NT2/D1 (cell line): Measurements from ENCODE around the gene TOP3B.

Source experiments
- DNase-seq: peaks from one replicate; pipeline ENCODE4 v3.0.0-alpha.2; 2011; ENCODE audit warnings: low read depth, low spot score
- H3K27me3 ChIP-seq: 2 replicates; pipeline ENCODE4 v1.6.0; 2011; ENCODE audit warnings: mild to moderate bottlenecking; ENCODE audit not compliant: insufficient read length, insufficient read depth
- H3K36me3 ChIP-seq: 2 replicates; pipeline ENCODE4 v1.6.1; 2011; ENCODE audit warnings: mild to moderate bottlenecking, low read length, mixed read lengths; ENCODE audit not compliant: insufficient read depth, insufficient read length
- H3K4me1 ChIP-seq: 2 replicates; pipeline ENCODE4 v1.5.1; 2011; ENCODE audit not compliant: insufficient read depth, insufficient read length
- H3K4me3 ChIP-seq: 2 replicates; pipeline ENCODE4 v1.5.1; 2011; ENCODE audit warnings: low read depth; ENCODE audit not compliant: insufficient read length
- H3K9ac ChIP-seq: 2 replicates; pipeline ENCODE4 v1.6.0; 2011; ENCODE audit warnings: low read depth; ENCODE audit not compliant: insufficient read length
- H3K9me3 ChIP-seq: 2 replicates; pipeline ENCODE4 v1.5.1; 2011; ENCODE audit warnings: mild to moderate bottlenecking, low read length; ENCODE audit not compliant: insufficient read depth
- SUZ12 ChIP-seq: IDR thresholded peaks from 2 replicates; pipeline ENCODE4 v1.6.1; 2011; ENCODE audit not compliant: insufficient read length, insufficient read depth; ENCODE audit errors: extremely low read depth
- YY1 ChIP-seq: IDR thresholded peaks from 2 replicates; pipeline ENCODE4 v1.6.1; 2011; ENCODE audit not compliant: insufficient read length, insufficient read depth
- ZNF274 ChIP-seq: IDR thresholded peaks from 2 replicates; pipeline ENCODE4 v1.6.1; 2011; ENCODE audit warnings: mild to moderate bottlenecking, low read depth, low read length

Gene TOP3B

GRCh38 chr22:22018825-22019658 is 36.5 kb upstream of the TOP3B start:
- no peak for TF ChIP-seq SUZ12
- TF ChIP-seq ZNF274 = no peak
- TF ChIP-seq YY1 = no peak
- Histone ChIP-seq H3K4me1 (no peaks in the 10 kb centered on the region), H3K4me3 (no peak overlapping the region), H3K27me3 (peaks cover 24% of the 10 kb centered on the region), H3K36me3 (no peaks in the 10 kb centered on the region), H3K9me3 (no peaks in the 10 kb centered on the region), H3K9ac (no peak overlapping the region)
- no peak for DNase-seq

GRCh38 chr22:22015631-22016030 is 33.0 kb upstream of the TOP3B start:
- no peak overlapping the region for H3K4me3 ChIP-seq
- H3K27me3 ChIP-seq = peaks cover 27% of the 10 kb centered on the region
- H3K9ac ChIP-seq = no peak overlapping the region
- no peaks in the 10 kb centered on the region for H3K9me3 ChIP-seq
- no peaks in the 10 kb centered on the region for H3K4me1 ChIP-seq
- H3K36me3 ChIP-seq = no peaks in the 10 kb centered on the region
- no peak for DNase-seq
- TF ChIP-seq SUZ12 = no peak
- no peak for TF ChIP-seq ZNF274
- no peak for TF ChIP-seq YY1

- no peak for TF ChIP-seq ZNF274
- TF ChIP-seq YY1 = no peak
- TF ChIP-seq SUZ12 = no peak
- H3K27me3 ChIP-seq = peaks cover 37% of the 10 kb centered on the region
- H3K36me3 ChIP-seq = no peaks in the 10 kb centered on the region
- no peak overlapping the region for H3K4me3 ChIP-seq
- H3K9me3 ChIP-seq = no peaks in the 10 kb centered on the region
- H3K4me1 ChIP-seq = no peaks in the 10 kb centered on the region
- H3K9ac ChIP-seq = no peak overlapping the region
- DNase-seq = no peak
These were observed 31.7 kb upstream of the TOP3B start for GRCh38 chr22:22014285-22014659.

GRCh38 chr22:22013559-22014284 is 31.1 kb upstream of the TOP3B start:
- Histone ChIP-seq H3K4me3 (no peak overlapping the region), H3K9ac (no peak overlapping the region), H3K36me3 (no peaks in the 10 kb centered on the region), H3K9me3 (no peaks in the 10 kb centered on the region), H3K4me1 (no peaks in the 10 kb centered on the region), H3K27me3 (peaks cover 41% of the 10 kb centered on the region)
- TF ChIP-seq SUZ12 (no peak), ZNF274 (no peak)
- no peak for DNase-seq

GRCh38 chr22:22011964-22012363 is 29.4 kb upstream of the TOP3B start:
- H3K4me1 ChIP-seq = no peaks in the 10 kb centered on the region
- DNase-seq = no peak
- no peak overlapping the region for H3K9ac ChIP-seq
- no peaks in the 10 kb centered on the region for H3K9me3 ChIP-seq
- no peak for TF ChIP-seq ZNF274
- TF ChIP-seq SUZ12 = no peak
- no peak for TF ChIP-seq YY1
- no peak overlapping the region for H3K4me3 ChIP-seq
- no peaks in the 10 kb centered on the region for H3K36me3 ChIP-seq
- peaks cover 45% of the 10 kb centered on the region for H3K27me3 ChIP-seq

- no peaks in the 10 kb centered on the region for H3K4me1 ChIP-seq
- TF ChIP-seq YY1 = no peak
- TF ChIP-seq SUZ12 = no peak
- TF ChIP-seq ZNF274 = no peak
- DNase-seq = no peak
- H3K36me3 ChIP-seq = no peaks in the 10 kb centered on the region
- no peak overlapping the region for H3K9ac ChIP-seq
- no peak overlapping the region for H3K4me3 ChIP-seq
- H3K9me3 ChIP-seq = no peaks in the 10 kb centered on the region
- peaks cover 58% of the 10 kb centered on the region for H3K27me3 ChIP-seq
These were observed 27.8 kb upstream of the TOP3B start for GRCh38 chr22:22010358-22010757.

GRCh38 chr22:22009661-22010060 is 27.1 kb upstream of the TOP3B start:
- Histone ChIP-seq H3K4me1 (no peaks in the 10 kb centered on the region), H3K4me3 (no peak overlapping the region), H3K36me3 (no peaks in the 10 kb centered on the region), H3K27me3 (peaks cover 63% of the 10 kb centered on the region), H3K9me3 (no peaks in the 10 kb centered on the region), H3K9ac (no peak overlapping the region)
- TF ChIP-seq SUZ12 = no peak
- no peak for TF ChIP-seq ZNF274
- TF ChIP-seq YY1 = no peak
- DNase-seq = no peak
